Neuronal stem cell (in vitro differentiated cells): ENCODE data around the gene PIM3.

Experiments
- DNase-seq: peaks from one replicate; pipeline ENCODE4 v3.0.0-alpha.2; 2013; ENCODE audit warnings: low spot score
- H2AFZ ChIP-seq: one replicate; pipeline ENCODE4 v1.6.1; 2013; ENCODE audit warnings: mild to moderate bottlenecking, low read length, inconsistent platforms
- H2AK5ac ChIP-seq: 2 replicates; pipeline ENCODE4 v1.6.1; 2013; ENCODE audit warnings: low read depth, mild to moderate bottlenecking, inconsistent platforms, low read length, moderate library complexity, mixed read lengths
- H2BK120ac ChIP-seq: 2 replicates; pipeline ENCODE4 v1.6.1; 2013; ENCODE audit warnings: low read depth, mild to moderate bottlenecking, inconsistent platforms, low read length, moderate library complexity, mixed read lengths
- H2BK12ac ChIP-seq: one replicate; pipeline ENCODE4 v1.6.1; 2013; ENCODE audit warnings: low read length, inconsistent platforms
- H2BK15ac ChIP-seq: 2 replicates; pipeline ENCODE4 v1.6.1; 2013; ENCODE audit warnings: mild to moderate bottlenecking, low read length, inconsistent platforms, mixed read lengths
- H2BK5ac ChIP-seq: one replicate; pipeline ENCODE4 v1.6.1; 2013; ENCODE audit warnings: inconsistent platforms, mild to moderate bottlenecking, low read length, moderate library complexity
- H3K14ac ChIP-seq: one replicate; pipeline ENCODE4 v1.6.1; 2013; ENCODE audit warnings: low read length, inconsistent platforms
- H3K18ac ChIP-seq: 2 replicates; pipeline ENCODE4 v1.6.1; 2013; ENCODE audit warnings: low read length, inconsistent platforms
- H3K23ac ChIP-seq: 2 replicates; pipeline ENCODE4 v1.6.1; 2013; ENCODE audit warnings: low read depth, mild to moderate bottlenecking, mixed read lengths, low read length, inconsistent platforms; ENCODE audit not compliant: poor library complexity
- H3K27ac ChIP-seq: replicated peaks from 3 replicates; pipeline ENCODE4 v1.5.1; 2013; ENCODE audit warnings: low read length, inconsistent platforms
- H3K27me3 ChIP-seq, 3 experiments: 2 replicates each; pipeline ENCODE4 v1.6.1; 2013; ENCODE audit warnings: low read length in 3 of 3, mild to moderate bottlenecking in 2 of 3, inconsistent platforms in 1 of 3, low read depth in 1 of 3, mixed read lengths in 1 of 3, moderate library complexity in 1 of 3; ENCODE audit not compliant: control insufficient read depth in 3 of 3, insufficient read depth in 3 of 3
- H3K36me3 ChIP-seq, 2 donors: replicated peaks in 1 of 2; 2 replicates each; pipeline ENCODE4 v1.6.1; 2013; ENCODE audit warnings: low read length in 2 of 2; ENCODE audit not compliant: control insufficient read depth in 2 of 2, insufficient read depth in 2 of 2
- H3K4ac ChIP-seq: 2 replicates; pipeline ENCODE4 v1.6.1; 2013; ENCODE audit warnings: inconsistent platforms, mild to moderate bottlenecking, low read length, moderate library complexity
- H3K4me1 ChIP-seq, 2 donors: 1 replicate in 1 of 2; 2 replicates in 1 of 2; pipeline ENCODE4 v1.6.1; 2013; ENCODE audit warnings: low read length in 2 of 2, low read depth in 1 of 2; ENCODE audit not compliant: control insufficient read depth in 2 of 2, insufficient read depth in 1 of 2
- H3K4me2 ChIP-seq: one replicate; pipeline ENCODE4 v1.6.1; 2013; ENCODE audit warnings: mild to moderate bottlenecking, low read length, inconsistent platforms; ENCODE audit not compliant: insufficient read depth, poor library complexity, severe bottlenecking
- H3K4me3 ChIP-seq, 2 donors: 2 replicates each; pipeline ENCODE4 v1.5.1; 2013; ENCODE audit warnings: low read length in 2 of 2, mild to moderate bottlenecking in 2 of 2, inconsistent platforms in 1 of 2, moderate library complexity in 1 of 2
- H3K79me1 ChIP-seq: one replicate; pipeline ENCODE4 v1.6.1; 2013; ENCODE audit warnings: low read depth, mild to moderate bottlenecking, inconsistent platforms, low read length, moderate library complexity
- H3K9ac ChIP-seq: one replicate; pipeline ENCODE4 v1.6.1; 2013; ENCODE audit warnings: mild to moderate bottlenecking, low read depth, low read length, inconsistent platforms; ENCODE audit not compliant: poor library complexity
- H3K9me3 ChIP-seq, 2 donors: replicated peaks in 1 of 2; 2 replicates each; pipeline versions ENCODE3 to v1.6.1; 2013; ENCODE audit warnings: low read length in 2 of 2, mild to moderate bottlenecking in 2 of 2, inconsistent platforms in 1 of 2, low read depth in 1 of 2, mixed read lengths in 1 of 2, moderate library complexity in 1 of 2; ENCODE audit not compliant: control insufficient read depth in 2 of 2, insufficient read depth in 1 of 2
- H4K8ac ChIP-seq: one replicate; pipeline ENCODE4 v1.6.1; 2013; ENCODE audit warnings: low read depth, mild to moderate bottlenecking, inconsistent platforms, low read length, moderate library complexity
- H4K91ac ChIP-seq: one replicate; pipeline ENCODE4 v1.6.1; 2013; ENCODE audit warnings: low read length, low read depth, mild to moderate bottlenecking, inconsistent platforms; ENCODE audit not compliant: poor library complexity
- WGBS, 2 donors: extraction: QIAGEN DNeasy Blood & Tissue Kit; methylation state at CpG; one replicate each; pipeline ENCODE4 v1.1.7; 2013; ENCODE audit warnings: missing lambda C conversion rate in 2 of 2, mixed read lengths in 1 of 2; ENCODE audit not compliant: insufficient read length in 2 of 2, insufficient replicate concordance in 1 of 2; ENCODE audit errors: extremely low coverage in 2 of 2; 5-methylcytosine and 5-hydroxymethylcytosine counted together

PIM3 gene

GRCh38 chr22:49969751-49970527, 9.4 kb downstream of the PIM3 start:
- Histone ChIP-seq H3K4me2 (no peak overlapping the region), H4K8ac (peak overlapping the region; percentile 24), H3K27ac (no peak overlapping the region), H3K23ac (peak overlapping the region; percentile 65), H3K27me3 (peaks cover 0 to 26% (median 0%) of the 10 kb centered on the region in 3 experiments), H2BK5ac (peak overlapping the region; percentile 87), H2AFZ (no peak overlapping the region), H3K14ac (peak overlapping the region; percentile 5), H3K4me1 (peaks cover 19 to 36% of the 10 kb centered on the region in 2 donors), H3K79me1 (peaks cover 8% of the 10 kb centered on the region), H2AK5ac (peak overlapping the region; percentile 98), H3K36me3 (peaks cover 0 to under 1% of the 10 kb centered on the region in 2 donors), H3K18ac (peak overlapping the region; percentile 92), H2BK12ac (peak overlapping the region; percentile 100), H3K4ac (peak overlapping the region; percentile 84), H4K91ac (peak overlapping the region; percentile 87), H2BK15ac (peak overlapping the region; percentile 99), H3K9me3 (peaks cover 0 to 8% of the 10 kb centered on the region in 2 donors), H2BK120ac (peak overlapping the region; percentile 99), H3K4me3 (peak overlapping the region in 1 of 2 donors; percentile 1), H3K9ac (no peak overlapping the region)
- no peak for DNase-seq
- WGBS, 2 donors: no CpG with 5 or more reads among the region's 8 CpGs

DNA sequence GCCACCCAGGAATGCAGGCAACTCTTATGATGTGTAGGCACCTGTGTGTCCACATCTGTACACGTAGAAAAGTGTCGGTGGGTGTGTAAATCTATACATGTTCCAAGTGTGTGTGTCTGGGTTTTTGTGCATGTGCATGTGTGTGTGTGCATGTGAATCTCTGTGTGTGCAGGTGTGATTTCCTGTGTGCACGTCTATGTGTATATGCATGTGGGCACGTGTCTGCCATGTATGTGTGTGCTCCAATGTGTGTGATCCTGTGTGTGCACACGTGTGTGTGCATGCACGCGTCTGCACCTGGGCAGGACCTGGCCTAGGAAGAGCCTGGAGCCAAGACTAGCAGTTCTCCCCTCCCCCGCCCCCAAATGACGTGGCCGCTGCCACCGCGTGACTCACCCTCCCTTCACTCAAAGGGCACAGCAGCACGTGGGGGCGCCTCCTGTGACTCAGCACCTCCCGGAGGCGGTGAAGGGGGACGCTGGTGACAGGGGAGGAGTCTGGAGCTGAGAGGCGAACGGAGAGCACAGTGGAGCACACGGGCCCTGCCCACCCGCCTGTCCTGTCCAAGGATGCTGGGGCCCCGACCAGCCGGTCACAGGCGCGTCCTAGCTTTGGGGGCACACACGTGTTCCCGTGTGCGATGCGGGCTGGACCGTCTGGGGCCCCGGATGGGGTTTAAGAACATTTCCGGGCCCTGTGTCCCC, 10.1 kb downstream of the PIM3 start:
- H3K36me3 ChIP-seq: no peaks in the 10 kb centered on the region
- H3K14ac ChIP-seq: peak overlapping the region; percentile 5
- peak overlapping the region; percentile 87 for H4K91ac ChIP-seq
- peaks cover 19 to 38% of the 10 kb centered on the region in 2 donors for H3K4me1 ChIP-seq
- H3K9me3 ChIP-seq: peaks cover 0 to 11% of the 10 kb centered on the region in 2 donors
- H3K27ac ChIP-seq: no peak overlapping the region
- H3K18ac ChIP-seq: peak overlapping the region; percentile 98
- H2BK15ac ChIP-seq: peak overlapping the region; percentile 99
- peaks cover 0 to 29% (median 0%) of the 10 kb centered on the region in 3 experiments for H3K27me3 ChIP-seq
- H3K4me2 ChIP-seq: peak overlapping the region; percentile 83
- H3K79me1 ChIP-seq: peaks cover 8% of the 10 kb centered on the region
- peak overlapping the region; percentile 46 for H3K9ac ChIP-seq
- no CpG with 5 or more reads among the region's 32 CpGs for WGBS, 2 donors
- H2AFZ ChIP-seq: peak overlapping the region; percentile 80
- peak overlapping the region; percentile 99 for H2BK120ac ChIP-seq
- no peak overlapping the region for H2BK12ac ChIP-seq
- peak overlapping the region in 1 of 2 donors; percentile 69 for H3K4me3 ChIP-seq
- H4K8ac ChIP-seq: peak overlapping the region; percentile 24
- peak; percentile 82 for DNase-seq
- H2BK5ac ChIP-seq: peak overlapping the region; percentile 4
- H3K23ac ChIP-seq: peak overlapping the region; percentile 99
- H2AK5ac ChIP-seq: peak overlapping the region; percentile 100
- H3K4ac ChIP-seq: no peak overlapping the region

- peak overlapping the region in 1 of 2 donors; percentile 69 for H3K4me3 ChIP-seq
- H2BK5ac ChIP-seq: peak overlapping the region; percentile 75
- peak overlapping the region; percentile 83 for H3K4me2 ChIP-seq
- peak overlapping the region; percentile 84 for H3K4ac ChIP-seq
- no peak for DNase-seq
- H3K79me1 ChIP-seq: peaks cover 8% of the 10 kb centered on the region
- peaks cover 0 to 30% (median 0%) of the 10 kb centered on the region in 3 experiments for H3K27me3 ChIP-seq
- peak overlapping the region; percentile 100 for H2AK5ac ChIP-seq
- peak overlapping the region; percentile 98 for H3K18ac ChIP-seq
- H2AFZ ChIP-seq: peak overlapping the region; percentile 80
- WGBS, 2 donors: no CpG with 5 or more reads among the region's 81 CpGs
- H3K14ac ChIP-seq: peak overlapping the region; percentile 94
- no peaks in the 10 kb centered on the region for H3K36me3 ChIP-seq
- no peak overlapping the region for H3K27ac ChIP-seq
- peaks cover 15 to 35% of the 10 kb centered on the region in 2 donors for H3K4me1 ChIP-seq
- H3K23ac ChIP-seq: peak overlapping the region; percentile 99
- no peak overlapping the region for H4K91ac ChIP-seq
- H2BK12ac ChIP-seq: peak overlapping the region; percentile 94
- H3K9ac ChIP-seq: peak overlapping the region; percentile 88
- H2BK120ac ChIP-seq: peak overlapping the region; percentile 87
- H2BK15ac ChIP-seq: peak overlapping the region; percentile 99
- H3K9me3 ChIP-seq: peaks cover 0 to 11% of the 10 kb centered on the region in 2 donors
- H4K8ac ChIP-seq: peak overlapping the region; percentile 17
These were observed 10.9 kb downstream of the PIM3 start for GRCh38 chr22:49971232-49972162.
